BE2C (cell line): ENCODE data around the gene MAP7D1.

Source experiments
- DNase-seq: peaks from one replicate; pipeline ENCODE4 v3.0.0-alpha.2; 2020
- H3K27me3 ChIP-seq: fragments of 250-450 bp; sonication (Bioruptor Pico); 2 replicates; pipeline ENCODE4 v1.5.1; 2020; ENCODE audit warnings: mild to moderate bottlenecking
- H3K36me3 ChIP-seq: fragments of 250-450 bp; sonication (Bioruptor Pico); 2 replicates; pipeline ENCODE4 v1.5.1; 2020; ENCODE audit warnings: mild to moderate bottlenecking
- H3K4me1 ChIP-seq: fragments of 250-450 bp; sonication (Bioruptor Pico); 2 replicates; pipeline ENCODE4 v1.5.1; 2020
- H3K4me3 ChIP-seq: 2 replicates; pipeline ENCODE4 v1.5.1; 2011; ENCODE audit warnings: low read depth, low read length
- H3K9me3 ChIP-seq: fragments of 250-450 bp; sonication (Bioruptor Pico); 2 replicates; pipeline ENCODE4 v1.5.1; 2020
- TF ChIP-seq, protein P1 (sequence below): IDR thresholded peaks from 2 replicates; pipeline ENCODE4 v1.5.1; 2012; ENCODE audit warnings: mild to moderate bottlenecking, low read depth, low read length

MAP7D1 gene

DNA sequence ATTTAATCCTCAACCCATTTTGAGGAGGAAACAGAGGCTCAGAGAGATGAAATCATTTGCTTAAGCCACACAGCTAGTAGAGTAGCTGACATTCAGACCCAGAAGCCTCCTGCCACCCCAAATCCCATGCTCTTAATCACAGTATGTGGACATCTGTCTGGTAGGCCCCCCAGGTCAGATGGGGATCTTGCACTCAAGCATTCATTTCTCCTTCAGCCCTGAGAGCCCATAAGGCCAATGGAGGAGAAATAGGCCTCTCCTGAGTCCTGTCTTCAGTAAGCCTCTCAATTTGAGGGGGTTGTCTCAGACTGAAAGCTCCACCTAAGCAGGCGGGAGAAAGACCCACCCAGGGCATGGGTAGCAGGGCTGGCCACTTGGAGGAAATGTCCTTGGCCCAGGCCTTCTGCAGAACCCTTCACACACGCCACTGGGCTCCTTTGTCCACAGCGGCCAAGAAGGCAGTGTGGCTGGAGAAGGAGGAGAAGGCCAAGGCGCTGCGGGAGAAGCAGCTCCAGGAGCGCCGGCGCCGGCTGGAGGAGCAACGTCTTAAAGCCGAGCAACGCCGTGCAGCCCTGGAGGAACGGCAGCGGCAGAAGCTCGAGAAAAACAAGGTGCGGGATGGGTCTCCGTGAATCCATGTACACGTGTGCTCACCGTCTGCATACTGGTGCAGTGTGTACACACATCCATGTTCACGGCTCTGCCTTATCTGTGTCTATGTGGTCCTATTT, 16.2 kb downstream of the MAP7D1 start:
- Histone ChIP-seq H3K4me3 (no peak overlapping the region), H3K36me3 (peaks cover 22% of the 10 kb centered on the region), H3K27me3 (no peaks in the 10 kb centered on the region), H3K9me3 (no peaks in the 10 kb centered on the region), H3K4me1 (no peaks in the 10 kb centered on the region)
- DNase-seq = no peak
- TF ChIP-seq, protein P1, sequence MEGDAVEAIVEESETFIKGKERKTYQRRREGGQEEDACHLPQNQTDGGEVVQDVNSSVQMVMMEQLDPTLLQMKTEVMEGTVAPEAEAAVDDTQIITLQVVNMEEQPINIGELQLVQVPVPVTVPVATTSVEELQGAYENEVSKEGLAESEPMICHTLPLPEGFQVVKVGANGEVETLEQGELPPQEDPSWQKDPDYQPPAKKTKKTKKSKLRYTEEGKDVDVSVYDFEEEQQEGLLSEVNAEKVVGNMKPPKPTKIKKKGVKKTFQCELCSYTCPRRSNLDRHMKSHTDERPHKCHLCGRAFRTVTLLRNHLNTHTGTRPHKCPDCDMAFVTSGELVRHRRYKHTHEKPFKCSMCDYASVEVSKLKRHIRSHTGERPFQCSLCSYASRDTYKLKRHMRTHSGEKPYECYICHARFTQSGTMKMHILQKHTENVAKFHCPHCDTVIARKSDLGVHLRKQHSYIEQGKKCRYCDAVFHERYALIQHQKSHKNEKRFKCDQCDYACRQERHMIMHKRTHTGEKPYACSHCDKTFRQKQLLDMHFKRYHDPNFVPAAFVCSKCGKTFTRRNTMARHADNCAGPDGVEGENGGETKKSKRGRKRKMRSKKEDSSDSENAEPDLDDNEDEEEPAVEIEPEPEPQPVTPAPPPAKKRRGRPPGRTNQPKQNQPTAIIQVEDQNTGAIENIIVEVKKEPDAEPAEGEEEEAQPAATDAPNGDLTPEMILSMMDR = no peak

DNA sequence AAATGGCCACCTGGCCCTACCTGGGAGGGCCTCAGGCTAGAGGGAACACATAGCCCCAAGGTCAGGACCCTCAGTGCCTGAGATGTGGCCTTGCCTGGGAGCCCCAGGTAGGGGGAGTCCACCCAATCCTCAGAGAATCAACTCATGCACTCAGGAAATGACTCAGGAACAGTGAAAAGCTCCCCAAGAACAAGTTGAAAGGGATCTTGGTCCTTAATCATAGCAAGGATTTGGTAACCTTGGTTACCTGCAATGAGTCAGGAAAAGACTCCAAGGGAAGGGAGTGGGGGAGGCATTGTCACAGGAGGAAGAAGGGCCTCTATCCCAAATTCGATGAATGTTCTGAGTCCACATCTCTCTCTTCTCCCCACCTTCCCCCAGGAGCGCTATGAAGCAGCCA, 17.0 kb downstream of the MAP7D1 start:
- no peaks in the 10 kb centered on the region for H3K27me3 ChIP-seq
- no peak overlapping the region for H3K4me3 ChIP-seq
- DNase-seq = no peak
- no peaks in the 10 kb centered on the region for H3K4me1 ChIP-seq
- TF ChIP-seq, protein P1 = no peak
- H3K9me3 ChIP-seq = no peaks in the 10 kb centered on the region
- peaks cover 24% of the 10 kb centered on the region for H3K36me3 ChIP-seq

- DNase-seq = no peak
- Histone ChIP-seq H3K9me3 (no peaks in the 10 kb centered on the region), H3K4me3 (no peak overlapping the region), H3K36me3 (peaks cover 24% of the 10 kb centered on the region), H3K4me1 (no peaks in the 10 kb centered on the region), H3K27me3 (no peaks in the 10 kb centered on the region)
- TF ChIP-seq, protein P1 = no peak
These were observed 18.8 kb downstream of the MAP7D1 start for GRCh38 chr1:36174713-36175112.

DNA sequence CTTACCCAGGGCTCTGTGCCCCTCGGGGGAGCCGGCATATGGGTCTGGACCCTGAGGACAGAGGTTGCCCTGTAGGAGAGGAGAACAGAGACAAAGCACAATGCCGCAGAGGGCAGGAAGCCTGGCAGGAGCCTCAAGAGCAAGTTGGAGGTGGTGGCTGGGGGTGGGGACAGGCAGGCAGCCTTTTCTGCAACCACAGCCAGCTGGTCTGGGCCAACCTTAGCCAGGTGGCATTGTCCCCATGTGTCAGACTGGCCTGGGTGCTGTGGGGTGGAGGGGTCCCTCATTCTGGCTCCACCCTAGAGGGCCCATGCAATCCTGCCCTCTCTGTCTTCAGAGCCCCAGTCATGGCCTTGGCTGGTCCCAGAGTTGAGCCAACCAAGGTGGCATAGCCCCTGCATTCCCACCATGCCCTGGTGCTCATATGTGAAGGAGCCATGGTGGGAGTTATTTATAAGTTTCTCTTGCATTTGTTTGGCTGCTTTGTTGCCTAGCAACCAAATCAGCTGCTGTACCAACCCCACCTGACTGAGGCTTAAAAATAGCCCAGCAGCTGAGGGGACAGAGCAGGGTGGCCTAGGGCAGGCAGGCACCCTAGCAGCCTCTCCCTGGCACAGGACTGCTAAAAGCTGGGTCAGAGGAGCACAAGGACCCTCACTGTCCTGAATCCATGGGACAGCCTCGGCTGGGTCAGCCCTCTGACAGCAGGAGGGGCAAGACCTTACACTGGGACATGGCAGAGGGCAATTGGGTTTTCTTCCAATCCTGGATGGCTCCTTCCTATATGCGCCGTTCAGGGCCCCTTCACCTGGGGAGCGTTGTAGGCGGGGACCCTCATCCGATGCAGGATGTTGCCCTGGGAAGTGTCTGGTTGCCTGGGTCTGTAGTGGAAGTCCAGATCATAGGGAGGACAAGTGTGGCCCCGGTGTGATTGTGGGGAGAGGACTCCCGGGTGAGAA, 19.5 kb downstream of the MAP7D1 start:
- Histone ChIP-seq H3K9me3 (no peaks in the 10 kb centered on the region), H3K4me3 (no peak overlapping the region), H3K36me3 (peaks cover 21% of the 10 kb centered on the region), H3K27me3 (no peaks in the 10 kb centered on the region), H3K4me1 (no peaks in the 10 kb centered on the region)
- DNase-seq = no peak
- TF ChIP-seq, protein P1 = no peak

- Histone ChIP-seq H3K4me3 (no peak overlapping the region), H3K9me3 (no peaks in the 10 kb centered on the region), H3K27me3 (no peaks in the 10 kb centered on the region), H3K4me1 (no peaks in the 10 kb centered on the region), H3K36me3 (peaks cover 23% of the 10 kb centered on the region)
- TF ChIP-seq, protein P1 = no peak
- no peak for DNase-seq
These were observed 20.4 kb downstream of the MAP7D1 start for GRCh38 chr1:36176106-36176949.
